Measurements from ENCODE around the gene CARD19.

CARD19 gene

GRCh38 chr9:93149361-93149760, 53.3 kb downstream of the CARD19 start:
- in situ Hi-C loops (cut with MboI; ENCODE audit: low sequenced_read_pairs): no loop called here

GRCh38 chr9:93151097-93151784, 55.2 kb downstream of the CARD19 start:
- in situ Hi-C loops (cut with MboI; ENCODE audit: low sequenced_read_pairs): loop anchor here (25.0 kb wide), 1 partner anchor 811 kb away; the partner anchor contains the start of gene BARX1

- in situ Hi-C loops (cut with MboI; ENCODE audit: low sequenced_read_pairs): loop anchor here (25.0 kb wide), 1 partner anchor 808 kb away; the partner anchor contains the start of gene BARX1
These were observed 58.4 kb downstream of the CARD19 start for GRCh38 chr9:93154293-93154903.

- in situ Hi-C loops (cut with MboI; ENCODE audit: low sequenced_read_pairs): loop anchor here (25.0 kb wide), 1 partner anchor 806 kb away; the partner anchor contains the start of gene BARX1
These were observed 59.9 kb downstream of the CARD19 start for GRCh38 chr9:93155716-93156474.

- in situ Hi-C loops (cut with MboI; ENCODE audit: low sequenced_read_pairs): loop anchor here (25.0 kb wide), 1 partner anchor 806 kb away; the partner anchor contains the start of gene BARX1
These were observed 60.5 kb downstream of the CARD19 start for GRCh38 chr9:93156475-93157008.

GRCh38 chr9:93159601-93160471, 63.8 kb downstream of the CARD19 start:
- in situ Hi-C loops (cut with MboI; ENCODE audit: low sequenced_read_pairs): loop anchor here (25.0 kb wide), 1 partner anchor 802 kb away; the partner anchor contains the start of gene BARX1

- in situ Hi-C loops (cut with MboI; ENCODE audit: low sequenced_read_pairs): loop anchor here (25.0 kb wide), 1 partner anchor 800 kb away; the partner anchor contains the start of gene BARX1
These were observed 66.0 kb downstream of the CARD19 start for GRCh38 chr9:93161786-93162562.

Measured in HL-60/S4 treated with retinoic acid at 250 ng/mL for 4 days and 3 days (cell line).